ENCODE data around the gene ANO7.

Gene ANO7

DNA sequence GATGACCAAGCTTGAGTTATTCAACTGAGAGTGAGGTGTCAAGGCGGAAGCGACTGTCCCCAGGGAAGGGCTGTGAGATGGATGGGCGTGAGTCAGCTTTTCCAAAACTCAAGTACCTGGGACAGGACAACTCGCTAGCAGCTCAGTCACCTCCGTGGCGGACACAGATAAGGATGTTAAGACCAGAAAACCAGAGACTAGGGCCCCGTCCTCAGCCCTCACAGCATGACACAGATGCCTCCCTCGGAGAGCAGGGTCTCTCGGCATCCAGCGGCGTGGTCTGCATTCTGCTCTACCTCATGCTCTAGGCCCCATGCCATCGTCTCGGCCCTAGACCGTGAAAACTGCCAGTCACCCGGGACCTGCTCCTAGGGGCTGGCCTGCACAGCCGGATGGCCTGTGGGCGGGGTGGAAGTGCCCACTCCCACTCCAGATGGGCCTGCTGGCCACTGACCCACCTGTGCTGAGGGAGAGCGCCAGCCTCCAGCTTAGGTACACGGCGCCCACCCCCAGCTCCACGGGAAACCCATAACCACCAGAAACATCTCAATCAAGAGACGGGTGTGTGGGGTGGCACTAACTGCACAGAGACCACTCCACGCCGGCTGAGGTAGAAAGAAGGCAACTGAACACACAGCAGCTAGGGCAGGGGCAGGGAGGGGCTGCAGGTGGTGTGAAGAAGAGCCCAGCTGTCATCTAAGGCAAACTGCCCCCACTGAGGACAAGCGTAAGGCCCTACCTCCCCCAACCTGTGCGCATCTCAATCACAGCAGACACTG, 39.8 kb downstream of the ANO7 start:
- DNase-seq (ENCODE audit: low read depth): no peak

DNA sequence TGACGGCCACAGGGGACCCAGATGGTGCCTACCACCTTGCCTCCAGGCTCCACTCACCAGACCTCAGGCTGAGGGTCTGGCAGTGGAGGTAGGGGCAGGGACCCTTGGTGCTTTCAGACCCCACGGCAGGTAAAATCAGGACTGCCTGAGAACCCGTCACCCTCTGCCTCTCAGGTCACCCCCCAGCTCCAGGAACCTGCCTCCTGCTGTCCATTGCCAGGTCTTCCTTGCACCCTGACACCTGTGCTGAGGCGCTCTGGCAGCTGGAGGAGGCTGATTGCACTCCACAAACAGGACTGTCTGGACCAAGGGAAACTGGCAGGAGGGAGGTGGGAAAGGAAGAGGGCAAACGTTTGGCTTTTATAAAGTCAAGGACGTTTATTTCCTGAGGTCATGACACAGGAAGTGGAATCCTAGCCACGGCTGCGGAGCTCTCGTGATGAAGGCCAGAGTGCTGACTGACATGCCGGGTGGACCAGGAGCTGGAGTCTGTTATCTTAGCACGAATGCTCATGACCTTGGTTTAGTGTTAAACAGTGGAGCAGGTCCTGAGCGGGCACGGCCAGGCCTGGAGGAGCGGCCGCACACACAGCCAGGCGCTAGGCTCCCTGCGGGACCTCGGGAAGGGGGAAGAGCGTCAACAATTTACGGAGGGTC, 40.5 kb downstream of the ANO7 start:
- DNase-seq (ENCODE audit: low read depth): no peak

DNA sequence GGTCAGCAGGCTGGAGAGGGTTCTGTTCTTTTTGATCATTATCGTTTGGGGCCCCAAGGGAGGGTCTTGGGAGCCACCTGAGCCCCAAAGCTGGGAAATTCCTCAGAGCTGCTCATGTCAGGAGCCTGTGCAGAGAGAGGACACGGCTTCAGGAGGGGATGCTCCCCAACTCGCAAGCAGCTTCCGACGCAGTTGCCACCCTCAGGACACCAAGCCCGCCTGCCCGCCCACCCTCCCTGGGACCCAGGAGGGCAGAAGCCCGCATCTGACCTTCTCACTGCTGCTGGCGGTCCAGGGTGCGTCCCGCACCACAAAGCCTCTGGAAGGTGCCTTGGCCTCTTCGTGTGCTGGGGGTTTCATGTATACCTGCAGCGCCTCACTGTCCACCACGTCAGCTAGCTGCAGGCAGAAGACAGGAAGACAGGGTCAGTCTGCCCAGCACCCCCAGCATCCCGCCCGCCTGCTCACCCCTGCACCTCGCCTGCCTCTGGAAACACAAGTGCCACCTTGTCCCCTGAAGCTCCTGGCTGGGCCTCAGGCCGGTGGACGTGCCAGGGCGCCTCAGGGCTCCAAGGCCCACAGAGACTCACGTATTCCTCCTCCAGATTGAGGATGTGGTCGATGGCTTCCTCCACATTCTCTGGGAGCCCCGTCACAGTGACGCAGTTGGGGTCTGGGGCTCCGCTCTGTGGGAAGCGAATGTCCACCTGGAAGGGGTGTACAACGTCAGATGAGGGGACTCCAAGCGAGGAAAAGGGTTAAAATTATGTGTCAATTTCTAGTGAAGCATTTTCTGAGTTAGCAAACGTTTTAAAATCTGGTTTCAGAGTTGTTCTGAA, 41.3 kb downstream of the ANO7 start:
- DNase-seq (ENCODE audit: low read depth): no peak

DNA sequence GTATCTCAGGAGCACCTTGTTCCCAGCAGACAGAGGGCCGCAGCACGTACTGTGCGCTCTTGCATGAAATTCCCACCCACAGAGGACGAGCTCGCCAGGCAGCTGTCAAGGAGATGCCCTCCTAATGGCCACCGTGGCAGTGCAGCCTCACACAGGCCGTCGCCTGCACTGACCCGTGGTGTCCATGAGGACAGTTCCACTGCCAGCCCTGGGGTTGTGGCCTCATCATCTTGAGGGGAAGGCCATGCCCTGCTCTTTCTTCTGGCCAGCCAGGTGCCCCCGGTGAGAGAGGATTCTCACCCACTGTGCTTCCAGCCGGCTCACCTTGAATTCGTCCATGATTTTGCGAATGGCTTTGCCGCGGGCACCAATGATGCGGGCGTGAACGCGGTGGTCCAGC, 42.0 kb downstream of the ANO7 start:
- no peak for DNase-seq (ENCODE audit: low read depth)

DNA sequence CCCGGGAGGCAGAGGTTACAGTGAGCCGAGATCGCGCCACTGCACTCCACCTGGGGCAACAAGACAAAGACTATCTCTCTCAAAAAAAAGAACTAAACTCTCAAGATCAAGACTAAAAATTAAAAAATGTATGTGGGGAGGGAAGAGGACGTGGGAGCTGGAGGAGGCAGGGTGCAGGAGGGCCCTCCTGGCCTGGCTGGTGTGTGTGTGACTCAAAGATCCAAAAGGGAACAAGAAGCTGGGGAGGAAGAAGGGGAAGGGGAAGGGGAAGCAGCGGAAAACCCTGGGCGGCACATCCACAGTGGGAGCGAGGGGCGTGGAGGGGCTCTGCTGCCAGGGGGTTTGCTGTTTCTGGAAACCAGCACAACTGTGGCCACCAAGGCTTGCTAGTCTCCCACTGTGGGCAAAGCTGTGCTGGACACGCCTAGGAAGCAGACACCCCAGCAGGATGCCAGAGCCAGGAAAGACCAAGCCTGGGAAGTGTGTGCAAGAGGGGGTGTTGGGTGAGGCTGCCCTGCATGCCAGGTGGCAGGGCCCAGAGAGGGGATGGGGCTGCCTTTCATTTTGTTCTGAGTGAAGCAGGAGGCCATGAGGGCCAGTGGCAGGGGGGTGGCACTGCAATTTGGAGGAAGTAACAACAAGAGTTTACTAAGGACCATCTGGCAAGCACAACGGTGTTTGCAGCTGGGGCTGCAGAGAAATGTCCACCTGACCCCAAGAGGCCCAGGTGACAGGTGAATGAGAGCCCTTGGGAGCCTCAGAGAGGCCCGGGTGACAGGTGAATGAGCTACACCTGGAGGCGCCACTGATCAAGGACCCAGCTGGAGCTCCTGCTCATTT, 44.5 kb downstream of the ANO7 start:
- no peak for DNase-seq (ENCODE audit: low read depth)

DNA sequence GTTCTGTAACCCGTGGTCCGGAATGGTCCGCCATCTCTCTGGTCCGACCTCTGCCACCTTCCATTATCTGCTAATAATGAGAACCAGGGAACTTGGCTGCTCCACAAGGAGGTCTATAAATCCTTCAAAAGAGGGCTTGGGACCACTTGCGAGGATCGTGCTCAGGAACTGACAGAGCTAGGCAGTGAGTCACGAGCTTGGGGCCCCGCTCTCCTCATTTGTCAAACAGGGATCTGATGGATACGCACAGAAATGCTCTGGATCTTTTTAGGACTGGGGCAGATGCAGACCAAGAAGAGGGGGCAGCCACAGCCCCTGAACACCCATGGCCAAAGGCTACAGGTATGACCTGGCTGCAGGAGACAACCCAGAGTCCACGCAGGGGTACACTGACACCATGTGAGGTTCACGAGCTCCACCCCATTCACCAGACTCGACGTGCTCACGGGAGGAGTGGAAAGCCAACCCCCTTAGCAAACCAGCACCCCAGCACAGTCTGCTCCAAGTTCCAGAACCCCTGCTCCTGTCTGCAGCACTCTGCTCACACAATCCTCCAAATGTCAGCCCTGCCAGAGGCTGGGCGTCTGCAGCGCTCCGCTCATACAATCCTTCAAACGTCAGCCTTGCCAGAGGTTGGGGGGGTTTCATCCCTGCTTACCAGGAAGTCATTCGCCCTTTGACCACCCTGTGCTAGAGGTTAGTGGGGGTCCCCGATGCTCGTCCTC, 45.8 kb downstream of the ANO7 start:
- DNase-seq (ENCODE audit: low read depth): no peak

DNA sequence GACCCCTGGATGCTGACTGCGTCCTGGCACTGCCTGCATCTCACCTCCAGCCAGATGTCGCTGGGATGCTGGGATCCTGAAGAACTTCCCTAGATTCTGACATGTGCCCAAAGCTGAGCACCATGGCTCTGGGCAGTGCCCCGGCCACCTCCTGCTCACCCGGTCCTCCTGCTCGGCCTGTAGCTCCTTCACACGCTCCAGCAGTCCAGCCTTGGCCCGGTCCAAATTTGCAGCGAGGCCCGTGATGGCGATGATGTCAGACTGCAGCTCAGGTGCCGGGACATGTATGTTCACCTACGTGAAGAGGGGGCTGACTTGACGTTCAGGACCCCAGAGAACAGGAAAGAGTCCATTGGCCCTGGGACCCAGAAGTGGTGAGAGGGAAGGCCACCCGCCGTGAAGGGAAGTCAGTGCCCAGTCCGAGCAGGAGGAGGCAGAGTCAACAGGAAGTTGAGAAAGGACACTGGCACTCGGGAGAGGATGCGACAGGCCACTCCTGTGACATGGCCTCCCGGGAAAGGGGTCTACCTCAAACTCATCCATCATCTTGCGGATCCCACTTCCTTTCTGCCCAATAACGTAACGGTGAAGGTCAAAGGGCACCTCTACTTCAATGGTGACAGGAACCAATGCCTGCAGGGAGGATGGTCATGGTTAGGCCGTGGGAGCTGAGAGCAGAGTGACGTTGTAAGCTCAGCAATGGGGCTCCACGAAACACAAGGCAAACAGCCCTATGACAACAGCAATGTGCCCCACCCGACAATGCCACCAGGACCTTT, 46.7 kb downstream of the ANO7 start:
- no peak for DNase-seq (ENCODE audit: low read depth)

DNA sequence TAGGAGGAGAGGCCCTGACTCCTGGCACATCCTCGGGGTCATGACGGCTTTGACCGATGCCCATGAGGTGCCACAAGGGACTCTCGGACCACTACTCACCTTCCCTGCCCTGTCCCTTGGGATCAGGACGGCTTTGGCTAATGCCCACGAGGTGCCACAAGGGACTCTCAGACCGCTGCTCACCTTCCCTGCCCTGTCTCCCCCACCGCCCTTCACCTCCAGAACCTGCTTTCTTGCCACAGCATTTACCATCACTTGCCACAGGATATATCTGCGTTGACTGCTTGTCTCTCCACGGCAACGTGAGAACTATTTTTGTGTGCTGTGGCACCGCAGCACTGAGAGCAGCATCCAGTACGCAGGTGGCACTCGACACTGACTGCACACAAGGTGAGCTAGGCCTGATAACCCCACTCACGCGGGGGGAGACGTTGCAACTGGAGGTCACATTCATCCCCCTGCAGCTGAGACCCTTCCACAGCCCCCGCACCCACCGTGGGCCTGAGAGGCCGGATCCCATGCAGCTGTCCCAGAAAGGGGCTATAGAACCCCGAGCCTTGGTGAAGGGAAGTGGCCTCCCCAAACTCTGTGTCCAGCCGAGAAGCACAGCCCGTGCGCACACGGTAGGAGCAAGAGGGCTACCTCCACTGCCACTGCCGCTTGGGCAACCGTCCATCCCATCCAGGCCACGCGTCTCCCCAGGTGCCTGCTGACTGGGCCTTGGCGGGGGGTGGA, 47.5 kb downstream of the ANO7 start:
- DNase-seq (ENCODE audit: low read depth): no peak

DNA sequence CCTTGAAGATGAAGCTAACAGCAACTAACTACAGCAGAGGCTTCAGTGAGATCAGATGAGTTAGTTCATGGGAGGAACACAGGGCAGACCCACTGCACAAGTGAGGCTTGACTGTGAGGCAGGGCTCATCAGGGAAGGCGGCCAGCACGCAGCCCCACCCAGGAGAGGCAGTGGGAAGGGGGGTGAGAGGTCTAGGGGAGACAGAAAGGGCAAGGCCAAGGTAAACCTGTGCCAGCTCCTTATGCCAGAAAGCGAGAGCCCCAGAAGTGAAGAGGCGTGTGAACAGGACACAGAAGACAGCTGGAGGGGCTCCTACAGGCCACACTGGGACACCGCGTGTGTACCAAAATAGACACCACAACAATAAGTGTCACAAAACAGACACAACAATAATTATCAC, 48.6 kb downstream of the ANO7 start:
- no peak for DNase-seq (ENCODE audit: low read depth)

DNA sequence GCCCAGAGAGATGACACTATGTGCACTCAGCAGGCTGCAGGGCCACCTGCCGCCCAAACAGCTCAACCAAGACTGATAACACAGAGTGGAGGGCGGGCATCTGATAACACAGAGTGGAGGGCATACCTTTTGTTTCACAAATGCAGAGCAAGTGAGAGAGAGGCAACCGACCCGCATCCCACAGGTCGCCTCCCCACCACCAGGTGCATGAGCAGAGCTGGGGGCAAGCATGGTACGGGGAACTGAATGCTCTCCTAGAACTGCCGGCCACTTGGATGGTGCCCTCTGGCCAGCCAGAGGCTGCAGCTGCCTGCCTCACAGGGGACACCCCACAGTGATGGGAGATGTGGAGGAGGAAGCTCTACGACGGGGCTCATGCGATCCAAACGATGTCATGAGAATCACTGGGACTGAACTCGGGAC, 49.5 kb downstream of the ANO7 start:
- DNase-seq (ENCODE audit: low read depth): no peak

DNA sequence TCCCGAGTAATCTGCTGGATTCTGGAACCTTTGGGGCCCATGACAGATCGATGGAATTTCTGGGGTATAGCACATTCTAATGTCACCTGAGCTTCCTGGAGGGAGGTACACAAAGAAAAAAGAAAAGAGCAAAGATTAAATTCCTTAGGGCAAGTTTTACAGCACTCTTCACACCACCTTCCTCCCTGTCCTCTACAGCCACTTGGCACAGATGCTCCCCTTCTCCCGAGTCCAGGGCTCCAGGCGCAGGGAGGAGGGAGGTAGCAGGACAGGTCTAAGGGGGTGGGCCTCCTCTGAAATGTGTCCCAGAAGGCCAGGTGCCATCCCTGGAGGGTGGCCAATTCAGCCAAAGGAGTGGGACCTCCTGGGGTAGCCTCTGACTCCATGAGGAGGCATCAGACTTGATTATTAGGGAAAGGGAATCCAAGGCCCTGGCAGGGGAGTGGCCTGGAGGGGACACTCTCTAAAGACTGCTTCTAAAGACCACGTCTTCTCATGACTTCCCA, 50.3 kb downstream of the ANO7 start:
- no peak for DNase-seq (ENCODE audit: low read depth)

DNA sequence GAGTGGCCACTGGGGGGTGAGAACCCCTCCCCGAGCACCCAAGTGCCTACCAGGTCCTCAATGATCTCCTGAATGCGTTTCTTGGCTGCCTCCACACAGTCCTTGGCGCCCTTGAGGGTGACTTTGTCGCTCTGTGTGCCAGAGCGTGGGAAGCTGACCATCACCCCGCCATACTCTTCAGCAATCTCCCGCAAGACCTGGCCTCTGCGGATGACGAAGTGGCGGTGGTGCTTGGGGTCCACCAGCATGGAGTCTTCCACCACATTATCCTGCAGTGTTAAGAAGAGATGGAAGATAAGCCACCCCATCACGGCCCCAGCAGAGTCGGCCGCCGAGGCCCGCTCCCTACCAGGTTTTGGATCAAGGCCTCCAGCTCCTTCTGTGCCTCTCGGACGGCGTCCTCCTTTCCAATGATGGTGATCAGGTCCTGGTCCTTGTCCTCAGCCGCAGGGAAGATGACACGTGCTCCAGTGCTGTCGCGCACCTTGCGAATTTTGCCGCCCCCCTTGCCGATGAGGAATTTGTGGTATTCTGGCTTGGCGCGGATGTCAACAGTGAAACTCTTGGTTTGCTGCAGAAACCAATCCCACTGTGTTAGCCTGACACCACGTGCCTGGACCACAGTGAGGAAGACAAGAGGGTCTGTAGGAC, 51.2 kb downstream of the ANO7 start:
- no peak for DNase-seq (ENCODE audit: low read depth)

DNA sequence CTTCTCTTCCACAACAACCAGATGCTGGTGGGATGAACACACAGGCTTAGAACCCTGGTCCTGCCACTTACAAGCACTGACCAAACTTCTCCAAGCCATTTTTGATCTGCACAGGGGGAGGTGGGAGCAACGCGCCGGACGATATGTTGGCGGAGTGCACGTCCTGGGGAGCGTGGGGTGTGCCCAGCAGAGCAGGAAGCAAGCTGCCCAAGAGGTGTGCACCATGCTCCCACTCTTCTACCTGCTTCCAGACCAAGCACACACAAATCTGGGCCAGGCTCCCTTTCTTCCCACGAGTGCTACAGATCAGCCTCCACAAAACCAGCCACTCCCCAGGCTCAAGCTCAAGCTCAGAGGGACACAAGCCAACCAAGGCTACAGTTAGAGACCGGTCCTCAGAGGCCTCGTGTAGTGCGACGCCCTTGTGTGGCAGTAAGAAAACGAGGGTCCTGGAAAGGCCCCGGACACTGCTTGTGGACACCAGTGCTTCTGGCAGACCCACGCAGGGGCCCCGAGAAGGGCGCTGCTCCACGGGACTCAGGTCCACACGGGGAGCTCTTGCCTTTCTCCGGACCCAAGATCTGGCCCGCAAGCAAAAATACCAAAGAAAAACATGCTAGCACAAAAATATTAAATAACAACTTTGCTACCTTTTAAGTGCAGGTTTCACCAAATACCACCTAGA, 52.0 kb downstream of the ANO7 start:
- no peak for DNase-seq (ENCODE audit: low read depth)

DNA sequence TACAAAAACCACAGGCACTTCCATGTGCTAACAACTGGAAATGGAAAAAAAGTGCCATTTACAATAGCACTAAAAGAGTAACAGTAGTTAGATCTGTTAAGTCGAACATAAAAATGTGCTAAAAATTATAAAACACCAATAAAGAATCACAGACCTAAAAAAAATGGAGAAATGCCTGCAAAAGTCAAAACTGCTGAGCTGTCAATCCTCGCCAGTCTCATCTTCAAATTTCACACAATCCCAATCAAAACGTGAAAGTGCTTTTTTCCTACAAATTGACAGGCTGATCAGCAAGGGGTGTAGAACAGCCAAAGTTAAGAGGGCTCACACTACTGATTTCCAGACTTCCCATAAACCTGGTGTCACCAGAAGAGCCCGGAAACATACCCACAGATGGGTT, 53.2 kb downstream of the ANO7 start:
- DNase-seq (ENCODE audit: low read depth): no peak

DNA sequence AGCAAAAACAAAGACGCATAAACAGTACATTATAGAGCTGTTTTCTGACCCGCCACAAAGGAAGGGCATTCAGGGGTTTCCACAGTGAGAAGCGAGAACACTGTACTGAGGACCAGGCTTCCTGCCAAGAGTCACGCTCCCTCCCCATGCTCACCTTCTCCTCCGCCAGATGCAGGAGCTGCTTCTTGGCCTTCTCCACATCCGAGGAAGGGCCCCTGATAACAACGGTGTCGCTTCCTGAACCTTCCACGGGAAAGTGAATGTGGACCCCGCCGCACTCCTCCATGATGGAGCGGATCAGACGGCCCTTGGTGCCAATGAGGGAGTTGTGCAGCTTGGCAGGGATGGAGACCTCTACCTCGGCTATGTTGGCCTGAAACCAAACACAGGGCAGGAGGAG, 53.8 kb downstream of the ANO7 start:
- DNase-seq (ENCODE audit: low read depth): no peak

DNA sequence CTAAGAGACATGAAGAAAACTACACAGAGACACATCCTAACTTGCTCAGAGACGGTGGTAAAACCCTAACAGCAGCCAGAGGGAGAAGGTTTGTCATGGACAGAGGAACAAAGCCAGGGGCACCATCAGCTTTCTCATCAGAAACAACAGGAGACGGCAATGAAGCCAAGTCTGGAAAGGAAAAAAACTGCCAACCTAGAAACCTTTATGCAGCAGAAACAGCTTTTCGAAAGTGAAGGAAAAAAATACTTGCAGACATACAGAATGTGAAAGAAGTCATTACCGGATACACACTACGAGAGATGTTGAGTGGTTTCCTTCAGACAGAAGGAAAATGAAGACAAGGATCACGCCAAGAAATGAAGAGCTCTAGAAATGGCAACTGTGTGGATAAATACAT, 55.9 kb downstream of the ANO7 start:
- no peak for DNase-seq (ENCODE audit: low read depth)

DNA sequence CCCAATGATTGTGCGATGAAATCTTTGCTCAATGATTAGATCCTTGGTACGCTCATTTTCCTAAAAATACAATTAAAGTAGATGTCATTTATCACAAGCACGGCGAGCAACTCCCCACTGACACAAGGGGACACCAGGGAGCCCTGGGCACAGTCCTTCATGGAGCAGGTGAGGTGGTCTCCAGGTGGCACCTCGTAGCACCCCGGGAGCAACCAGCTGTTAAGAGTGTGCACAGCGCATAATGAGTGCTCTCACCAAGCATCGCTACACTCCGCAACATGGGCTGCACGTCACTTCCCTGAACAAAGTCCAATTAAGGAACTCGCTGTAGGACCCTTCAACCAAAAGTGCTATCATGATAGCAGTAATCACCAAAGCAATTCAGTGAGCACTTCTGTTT, 59.8 kb downstream of the ANO7 start:
- no peak for DNase-seq (ENCODE audit: low read depth)

DNA sequence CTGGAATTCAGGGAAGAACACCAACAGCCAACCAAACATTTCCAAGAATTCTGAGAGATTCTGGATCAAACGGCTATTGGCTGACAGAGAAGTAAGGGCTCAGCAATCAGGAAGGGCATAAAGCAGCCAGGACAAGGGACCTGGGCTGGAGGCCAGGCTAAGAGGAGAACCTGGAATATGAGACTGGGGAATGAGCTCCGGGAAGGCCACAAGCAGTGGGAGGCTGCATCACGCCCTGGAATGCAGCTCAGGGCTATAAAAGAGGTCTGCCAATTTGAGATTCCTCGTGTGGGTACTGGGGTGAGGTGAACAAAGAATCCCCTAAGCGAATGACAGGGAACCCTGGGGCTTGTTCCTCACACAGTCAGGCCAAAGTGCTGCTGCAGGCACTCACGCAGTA, 60.4 kb downstream of the ANO7 start:
- DNase-seq (ENCODE audit: low read depth): no peak

DNA sequence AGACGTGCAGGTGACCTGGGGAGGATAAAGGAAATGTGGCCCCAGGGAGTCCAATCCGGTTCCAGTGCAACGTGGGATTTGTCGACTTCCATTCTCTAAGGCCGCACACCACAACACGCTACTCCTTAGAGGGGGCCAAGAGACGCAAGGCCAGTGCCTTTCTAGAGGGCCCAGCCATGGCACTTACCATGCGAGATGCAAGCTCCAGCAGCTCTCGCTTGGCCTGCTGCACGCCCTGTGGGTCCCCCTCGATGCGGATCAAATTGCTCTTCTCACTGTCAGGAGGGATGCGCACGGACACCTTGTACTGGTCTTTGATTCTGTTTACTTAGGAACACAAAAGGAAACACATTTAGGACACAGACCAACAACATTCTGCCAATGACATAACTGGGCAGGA, 61.2 kb downstream of the ANO7 start:
- DNase-seq (ENCODE audit: low read depth): no peak

Data from GM04504 (cell line).